Putamen (tissue), 1 donor: Measurements from ENCODE around the gene DOC2B.
"Not testable (repeated sequence)": the region's sequence is repeated elsewhere in the genome, so short reads cannot be mapped to it uniquely, and the experiment has no call there.

ENCODE experiments used
- DNase-seq: peaks from one replicate; pipeline ENCODE4 v3.0.0-alpha.2; 2016; ENCODE audit warnings: low spot score

The DOC2B gene

GRCh38 chr17:210402-210801, 29.0 kb upstream of the DOC2B start:
- DNase-seq = no peak

GRCh38 chr17:208429-208828, 27.0 kb upstream of the DOC2B start:
- DNase-seq = no peak

DNA sequence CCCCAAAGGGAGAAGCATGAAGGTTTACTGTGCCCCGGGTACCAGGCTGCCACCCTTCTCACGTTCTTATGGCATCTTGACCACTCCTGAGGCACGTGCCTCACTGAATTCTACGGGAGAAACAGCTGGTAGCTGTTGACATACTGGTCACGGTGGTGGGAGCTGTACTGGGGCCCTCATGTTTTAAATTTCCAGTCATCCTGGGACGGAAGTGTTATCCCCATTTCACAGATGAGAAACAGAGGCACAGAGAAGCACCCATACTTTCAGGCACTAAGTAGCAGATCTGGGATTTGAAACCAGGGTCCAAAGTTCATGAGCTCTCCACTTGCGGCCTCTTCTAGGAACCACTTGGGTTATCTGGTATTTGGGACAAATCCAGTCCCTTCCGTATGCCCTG, 26.3 kb upstream of the DOC2B start:
- no peak for DNase-seq

GRCh38 chr17:206941-207560, 25.6 kb upstream of the DOC2B start:
- no peak for DNase-seq

DNA sequence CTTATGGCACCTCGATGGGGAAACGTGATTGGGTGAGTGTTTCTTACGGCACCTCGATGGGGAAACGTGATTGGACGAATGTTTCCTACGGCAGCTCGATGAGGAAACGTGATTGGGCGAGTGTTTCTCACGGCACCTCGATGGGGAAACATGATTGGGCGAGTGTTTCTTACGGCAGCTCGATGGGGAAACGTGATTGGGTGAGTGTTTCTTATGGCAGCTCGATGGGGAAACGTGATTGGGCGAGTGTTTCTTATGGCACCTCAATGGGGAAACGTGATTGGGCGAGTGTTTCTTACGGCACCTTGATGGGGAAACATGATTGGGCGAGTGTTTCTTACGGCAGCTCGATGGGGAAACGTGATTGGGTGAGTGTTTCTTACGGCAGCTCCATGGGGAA, 25.0 kb upstream of the DOC2B start:
- not testable (repeated sequence) for DNase-seq

GRCh38 chr17:205817-206216, 24.4 kb upstream of the DOC2B start:
- DNase-seq = no peak

DNA sequence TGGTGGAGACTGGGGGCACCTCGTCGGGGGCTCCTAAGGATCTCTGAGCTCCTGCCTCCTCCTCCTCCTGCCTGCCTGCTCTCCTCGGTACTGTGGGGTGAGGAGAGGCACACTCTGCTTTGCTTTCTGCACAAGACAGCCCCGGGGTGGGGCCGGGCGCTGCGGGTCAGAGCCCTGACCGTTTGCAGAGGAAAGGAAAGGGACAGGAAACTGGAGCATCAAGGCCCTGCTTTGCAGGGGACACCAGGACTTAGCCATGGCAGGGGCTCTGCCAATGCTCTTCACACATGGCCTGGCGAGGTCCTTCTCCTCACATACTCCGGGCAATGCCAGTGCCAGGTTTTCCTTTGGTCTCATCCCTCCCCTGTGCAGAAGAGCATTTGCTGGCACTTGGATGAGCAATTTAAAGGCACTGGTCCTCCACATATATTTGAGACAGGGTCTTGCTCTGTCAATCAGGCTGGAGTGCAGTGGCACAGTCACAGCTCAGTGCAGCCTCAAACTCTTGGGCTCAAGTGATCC, 23.8 kb upstream of the DOC2B start:
- DNase-seq = no peak

- DNase-seq = no peak
These were observed 23.1 kb upstream of the DOC2B start for GRCh38 chr17:204427-205147.

DNA sequence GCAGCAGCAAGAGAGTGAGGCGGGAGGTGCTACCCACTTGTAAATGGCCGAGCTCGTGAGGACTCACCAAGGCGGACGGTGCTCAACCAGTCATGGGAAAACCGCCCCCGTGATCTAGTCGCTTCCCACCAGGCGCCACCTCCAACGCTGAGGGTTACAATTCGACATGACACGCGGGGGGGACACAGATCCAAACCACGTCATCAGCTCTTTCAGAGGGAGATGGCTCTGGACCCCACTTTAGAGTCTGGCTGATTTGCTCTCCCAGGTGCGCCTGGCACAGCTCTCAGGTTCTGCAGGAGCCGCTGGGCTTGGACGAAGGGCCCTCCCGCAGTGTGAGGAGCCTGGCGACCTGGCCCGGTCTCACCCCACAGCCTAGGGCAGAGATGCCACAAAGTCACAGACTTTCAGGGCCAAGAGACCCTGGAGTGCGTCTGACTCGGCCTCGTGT, 21.1 kb upstream of the DOC2B start:
- DNase-seq = no peak

DNA sequence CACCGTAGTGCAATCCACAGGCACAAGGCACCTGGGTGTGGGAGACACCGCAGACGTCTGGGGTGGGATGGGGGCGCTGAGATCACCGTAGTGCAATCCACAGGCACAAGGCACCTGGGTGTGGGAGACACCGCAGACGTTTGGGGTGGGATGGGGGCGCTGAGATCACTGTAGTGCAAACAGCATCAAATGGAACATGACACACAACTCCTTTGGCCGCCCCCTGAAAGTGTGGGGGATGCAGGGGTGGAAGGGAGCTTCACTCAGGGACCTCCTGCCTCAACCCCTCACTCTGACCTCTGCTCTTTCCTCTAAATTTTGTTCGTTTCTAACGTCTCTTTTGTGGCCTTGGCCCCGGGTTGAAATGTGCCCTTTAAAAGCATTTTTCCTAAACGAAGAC, 20.3 kb upstream of the DOC2B start:
- not testable (repeated sequence) for DNase-seq

DNA sequence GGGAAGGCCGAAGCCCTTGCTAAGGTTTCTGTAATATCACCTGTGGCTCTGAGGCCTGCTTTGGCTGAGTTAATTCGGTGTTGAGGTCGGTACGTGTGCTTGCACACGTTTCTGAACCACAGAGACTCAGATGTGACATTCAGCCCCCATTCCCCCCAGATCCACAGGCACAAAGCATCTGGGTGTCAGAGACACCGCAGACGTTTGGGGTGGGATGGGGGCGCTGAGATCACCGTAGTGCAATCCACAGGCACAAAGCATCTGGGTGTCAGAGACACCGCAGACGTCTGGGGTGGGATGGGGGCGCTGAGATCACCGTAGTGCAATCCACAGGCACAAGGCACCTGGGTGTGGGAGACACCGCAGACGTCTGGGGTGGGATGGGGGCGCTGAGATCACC, 19.8 kb upstream of the DOC2B start:
- DNase-seq = not testable (repeated sequence)

GRCh38 chr17:200586-200985, 19.1 kb upstream of the DOC2B start:
- DNase-seq = no peak

GRCh38 chr17:199806-200545, 18.5 kb upstream of the DOC2B start:
- no peak for DNase-seq

DNA sequence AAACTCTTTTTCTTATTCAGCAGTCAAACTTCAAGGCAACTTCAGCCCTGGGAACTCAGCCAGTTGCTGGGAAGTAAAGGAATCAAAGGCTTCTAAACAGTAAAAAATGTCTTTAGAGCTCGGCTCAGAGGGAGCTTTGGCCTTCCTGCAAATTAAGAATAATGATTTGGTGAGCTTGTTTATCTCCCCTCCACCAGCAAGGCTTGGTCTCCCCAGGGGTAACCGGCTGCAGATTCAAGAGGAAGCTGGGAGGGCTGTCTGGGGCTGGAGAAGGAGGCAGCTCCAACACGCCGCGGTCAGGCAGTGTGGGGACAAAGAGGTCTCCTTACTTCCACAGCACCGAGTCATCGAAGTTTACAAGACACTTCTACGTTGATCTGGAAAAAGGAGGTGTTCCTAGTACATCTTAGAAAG, 17.7 kb upstream of the DOC2B start:
- no peak for DNase-seq

- not testable (repeated sequence) for DNase-seq
These were observed 16.8 kb upstream of the DOC2B start for GRCh38 chr17:198225-198624.

DNA sequence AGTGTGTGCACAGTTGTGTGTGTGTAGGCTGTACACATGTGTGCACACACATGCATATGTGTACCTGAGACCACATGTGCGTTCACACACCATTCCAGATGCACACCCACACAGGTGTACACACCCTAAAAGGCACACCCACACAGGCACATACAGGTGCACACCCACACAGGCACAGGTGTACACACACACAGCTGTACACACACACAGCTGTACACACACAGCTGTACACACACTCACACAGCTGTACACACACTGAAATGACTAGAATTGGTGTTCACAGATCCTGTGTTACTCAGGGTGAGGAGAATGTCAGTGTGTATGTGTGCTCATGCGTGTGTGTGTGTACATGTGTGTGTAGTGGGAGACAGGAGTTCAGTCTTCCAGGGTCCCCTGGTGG, 15.9 kb upstream of the DOC2B start:
- DNase-seq = no peak

- no peak for DNase-seq
These were observed 13.6 kb upstream of the DOC2B start for GRCh38 chr17:194828-195602.

- DNase-seq = no peak
These were observed 12.7 kb upstream of the DOC2B start for GRCh38 chr17:193841-194806.

GRCh38 chr17:193426-193810, 12.0 kb upstream of the DOC2B start:
- DNase-seq = no peak

DNA sequence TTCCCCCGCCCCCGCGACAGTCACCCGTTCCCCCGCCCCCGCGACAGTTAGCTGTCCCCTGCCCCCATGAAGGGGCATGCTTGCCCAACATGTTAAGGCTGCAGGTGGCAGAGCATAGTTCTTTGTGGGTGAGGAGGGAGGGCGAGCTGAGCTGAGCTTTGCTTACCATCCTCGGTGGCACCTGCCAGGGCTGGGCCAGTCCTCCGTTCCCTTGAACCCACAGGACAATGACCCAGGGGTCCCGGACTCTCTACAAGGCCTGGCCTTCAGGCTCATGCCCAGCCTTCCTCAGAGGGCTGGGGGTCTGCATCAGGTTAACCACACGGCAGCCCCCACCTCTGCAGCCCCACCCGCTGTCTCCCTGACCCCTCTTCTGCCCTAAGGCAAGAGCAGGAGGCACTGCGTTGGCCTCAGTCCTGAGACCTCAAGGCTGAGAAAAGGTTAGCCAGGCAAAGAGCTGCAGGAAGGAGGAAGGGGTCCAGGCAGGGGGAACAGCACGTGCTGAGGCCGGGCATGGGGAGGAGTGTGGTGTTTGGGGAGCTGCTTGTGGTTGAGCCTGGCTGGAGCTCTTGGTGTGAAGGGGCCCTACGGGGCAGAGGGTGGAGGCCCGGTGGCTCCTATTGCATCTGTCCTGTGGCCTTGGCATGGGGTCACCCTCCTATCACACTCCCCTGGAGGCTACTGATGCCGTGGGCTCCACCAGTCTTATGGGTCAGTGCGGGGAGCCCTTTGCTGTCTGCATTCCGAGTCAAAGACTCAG, 11.4 kb upstream of the DOC2B start:
- DNase-seq = no peak
